ENCODE data around the gene BTBD9. TPM values are rescaled to one million over a fixed set of nuclear protein-coding genes. Genes with fewer than 3 reads are reported as not detected.

The BTBD9 gene
- total RNA-seq, 2 experiments from 2014 or later, result 8.2 to 12.2 TPM

DNA sequence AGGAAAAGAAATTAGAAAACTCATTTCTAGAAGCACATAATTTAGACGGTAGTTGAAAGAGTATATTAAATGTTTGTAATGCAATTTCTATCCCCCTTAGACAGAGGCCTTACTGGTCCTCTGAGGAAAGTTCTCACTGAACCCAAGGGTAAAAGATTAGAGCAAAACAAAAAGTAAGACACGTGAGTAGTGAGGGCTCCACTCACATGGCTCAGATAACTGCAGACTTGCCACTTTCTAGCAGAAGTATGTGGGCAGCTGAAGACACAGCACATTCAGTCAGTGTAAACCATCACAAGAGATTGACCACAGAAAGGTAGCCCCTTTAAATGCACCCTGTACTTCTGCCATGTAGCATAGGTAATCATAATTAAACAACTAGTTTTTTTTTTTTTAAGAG lies 193.8 kb downstream of the BTBD9 start:
- intact Hi-C loops (cut with DNase I, micrococcal nuclease), result no loop called here
- Mint-ChIP-seq H3K27me3 (no peaks in the 10 kb centered on the region), H3K27ac (no peak overlapping the region), H3K4me1 (peaks cover 13% of the 10 kb centered on the region), H3K36me3 (ENCODE audit: low read depth) (peaks cover 7% of the 10 kb centered on the region), H3K4me3 (no peak overlapping the region), H3K9me3 (ENCODE audit: low read depth) (peaks cover 4% of the 10 kb centered on the region)
- no peak for DNase-seq
- CTCF ChIA-PET, result no interaction called here
- POLR2A ChIA-PET, result no interaction called here
- ATAC-seq, result no peak

DNA sequence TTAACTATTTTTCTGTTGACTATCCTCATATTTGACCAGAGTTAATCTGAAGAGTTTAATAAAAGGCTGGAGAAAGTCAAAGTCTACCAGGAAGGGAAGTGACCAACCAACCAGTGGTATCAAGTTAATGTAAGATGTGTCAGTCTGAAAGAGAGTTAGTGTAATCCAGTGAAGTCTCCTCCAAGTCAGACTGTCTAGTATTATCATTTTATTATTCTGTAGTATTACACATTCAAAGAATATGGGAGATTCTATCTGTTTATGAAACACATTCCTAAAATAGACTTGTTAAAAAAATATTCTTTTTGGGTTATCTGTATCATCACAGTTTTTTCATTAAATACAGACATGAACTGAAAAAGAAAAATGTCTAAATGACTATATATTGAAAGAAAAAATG lies 194.4 kb downstream of the BTBD9 start:
- CTCF ChIA-PET, result interaction anchor here (0.7 kb wide), 1 partner anchor 835 kb away, joined by 4 read pairs; no protein-coding TSS in a partner anchor
- Mint-ChIP-seq H3K4me3 (no peak overlapping the region), H3K9me3 (ENCODE audit: low read depth) (peaks cover 4% of the 10 kb centered on the region), H3K27me3 (no peaks in the 10 kb centered on the region), H3K4me1 (peaks cover 13% of the 10 kb centered on the region), H3K36me3 (ENCODE audit: low read depth) (peaks cover 4% of the 10 kb centered on the region), H3K27ac (no peak overlapping the region)
- POLR2A ChIA-PET, result no interaction called here
- ATAC-seq (no peak), DNase-seq (no peak)
- intact Hi-C loops (cut with DNase I, micrococcal nuclease), result no loop called here

DNA sequence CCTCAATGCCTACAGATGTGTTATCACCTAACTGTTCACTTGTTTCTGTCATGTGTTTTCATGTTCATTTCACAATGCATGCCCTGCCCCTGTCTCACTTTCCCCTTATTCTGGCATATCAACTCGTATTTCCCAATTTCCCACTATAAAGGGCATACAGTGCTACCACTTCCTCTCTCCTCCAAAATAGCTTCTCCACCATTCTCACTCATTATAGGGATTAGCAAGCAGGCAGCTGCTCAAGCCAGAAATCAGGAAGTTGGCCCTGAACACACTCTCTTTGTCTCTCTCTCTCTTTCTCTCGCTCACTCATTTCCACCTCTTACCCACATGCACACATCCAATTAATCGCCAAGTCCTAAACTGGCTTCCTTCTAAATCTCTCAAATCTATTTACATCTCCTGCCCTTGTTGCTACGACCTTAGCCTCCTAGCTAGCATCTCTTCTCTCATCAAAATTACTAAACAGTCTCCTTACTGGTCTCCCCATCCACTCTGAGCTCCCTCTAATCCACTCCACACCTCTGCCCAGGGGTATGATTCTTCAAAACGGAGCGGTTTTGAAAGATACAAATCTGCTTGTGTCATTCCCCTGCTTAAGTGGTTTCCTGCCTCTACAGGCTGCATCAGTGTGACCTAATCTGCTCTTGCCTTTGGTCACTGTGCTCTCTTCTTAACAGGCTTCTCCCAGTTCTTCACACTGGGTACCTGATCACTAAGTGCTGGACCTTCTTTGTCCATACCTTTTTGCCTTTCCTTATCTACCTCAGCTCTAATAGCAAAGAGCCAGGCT lies 196.2 kb downstream of the BTBD9 start:
- Mint-ChIP-seq H3K4me3 (no peak overlapping the region), H3K27me3 (no peaks in the 10 kb centered on the region), H3K36me3 (ENCODE audit: low read depth) (no peaks in the 10 kb centered on the region), H3K4me1 (peaks cover 13% of the 10 kb centered on the region), H3K27ac (no peak overlapping the region), H3K9me3 (ENCODE audit: low read depth) (no peaks in the 10 kb centered on the region)
- ChIA-PET POLR2A (no interaction called here), CTCF (interaction anchor here (0.7 kb wide), 1 partner anchor 11 kb away, joined by 3 read pairs; no protein-coding TSS in a partner anchor)
- DNase-seq (no peak), ATAC-seq (peak; percentile 60)
- intact Hi-C loops (cut with DNase I, micrococcal nuclease), result no loop called here

DNA sequence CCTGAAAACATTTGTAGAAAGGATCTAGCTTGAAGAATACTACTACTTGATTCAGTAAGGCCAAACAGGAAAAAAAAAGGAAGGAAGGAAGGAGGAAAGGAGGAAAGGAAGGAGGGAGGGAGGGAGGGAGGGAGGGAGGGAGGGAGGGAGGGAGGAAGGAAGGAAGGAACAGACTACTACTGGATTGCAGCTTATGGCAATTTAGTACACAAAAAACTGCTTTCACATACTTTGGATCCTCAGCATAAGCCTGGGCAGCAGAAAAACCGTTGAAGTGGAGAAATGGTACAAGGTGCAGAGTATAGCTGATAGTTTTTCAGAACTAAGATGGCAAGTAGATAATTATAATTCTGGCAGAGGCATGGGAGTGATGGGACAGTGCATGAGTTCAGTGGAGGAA lies 201.6 kb downstream of the BTBD9 start:
- CTCF ChIA-PET, result no interaction called here
- DNase-seq (no peak), ATAC-seq (no peak)
- Mint-ChIP-seq H3K9me3 (ENCODE audit: low read depth) (peaks cover 2% of the 10 kb centered on the region), H3K27me3 (no peaks in the 10 kb centered on the region), H3K4me1 (peaks cover 10% of the 10 kb centered on the region), H3K27ac (no peak overlapping the region), H3K4me3 (no peak overlapping the region), H3K36me3 (ENCODE audit: low read depth) (peaks cover 3% of the 10 kb centered on the region)
- intact Hi-C loops (cut with DNase I, micrococcal nuclease), result no loop called here
- POLR2A ChIA-PET, result no interaction called here

DNA sequence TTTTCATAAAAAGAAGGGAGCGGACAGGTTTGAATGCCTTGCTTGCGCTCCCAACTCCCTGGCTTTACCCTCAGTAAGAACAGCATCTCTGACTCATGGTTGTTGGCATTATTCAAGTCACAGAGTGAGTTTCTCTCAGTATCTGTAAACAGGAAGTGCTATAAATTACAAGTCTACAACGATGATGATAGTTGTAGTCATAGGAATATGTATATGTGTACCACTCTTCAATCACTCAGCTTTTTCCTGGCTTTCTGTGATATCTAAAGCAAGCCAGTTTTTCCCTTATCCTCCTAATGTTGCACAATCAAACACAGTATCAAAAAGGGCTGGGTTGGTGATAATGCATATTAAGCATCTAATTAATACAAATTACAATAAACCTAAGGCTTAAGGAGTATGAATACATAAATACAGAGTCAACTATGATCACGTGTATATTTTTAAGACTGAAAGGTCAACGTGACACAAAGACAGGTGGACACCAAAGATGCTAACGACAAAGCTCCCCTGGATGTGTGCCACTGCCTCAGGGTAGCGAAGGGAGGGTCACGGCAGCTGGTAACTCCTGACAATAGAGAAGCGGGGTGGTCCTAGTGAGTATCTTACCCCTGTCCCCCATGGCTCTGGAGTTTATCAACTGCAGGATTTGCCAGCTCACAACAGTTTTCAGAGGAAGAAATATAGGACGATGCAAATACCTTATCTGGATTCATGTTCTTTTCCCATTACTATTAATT lies 202.8 kb downstream of the BTBD9 start:
- no peak overlapping the region for H3K4me3 Mint-ChIP-seq
- no peak overlapping the region for H3K27ac Mint-ChIP-seq
- ChIA-PET CTCF (interaction anchor here (0.7 kb wide), 1 partner anchor 873 kb away, joined by 3 read pairs; no protein-coding TSS in a partner anchor), POLR2A (interaction anchor here (0.5 to 0.7 kb wide), 3 partner anchors 10 to 174 kb away, joined by 3 to 8 read pairs (median 3); no protein-coding TSS in a partner anchor)
- H3K4me1 Mint-ChIP-seq, result peaks cover 14% of the 10 kb centered on the region
- H3K9me3 Mint-ChIP-seq (ENCODE audit: low read depth), result peaks cover 4% of the 10 kb centered on the region
- DNase-seq (no peak), ATAC-seq (peak; percentile 89)
- H3K36me3 Mint-ChIP-seq (ENCODE audit: low read depth), result peaks cover 3% of the 10 kb centered on the region
- intact Hi-C loops (cut with DNase I, micrococcal nuclease), result no loop called here
- no peaks in the 10 kb centered on the region for H3K27me3 Mint-ChIP-seq

DNA sequence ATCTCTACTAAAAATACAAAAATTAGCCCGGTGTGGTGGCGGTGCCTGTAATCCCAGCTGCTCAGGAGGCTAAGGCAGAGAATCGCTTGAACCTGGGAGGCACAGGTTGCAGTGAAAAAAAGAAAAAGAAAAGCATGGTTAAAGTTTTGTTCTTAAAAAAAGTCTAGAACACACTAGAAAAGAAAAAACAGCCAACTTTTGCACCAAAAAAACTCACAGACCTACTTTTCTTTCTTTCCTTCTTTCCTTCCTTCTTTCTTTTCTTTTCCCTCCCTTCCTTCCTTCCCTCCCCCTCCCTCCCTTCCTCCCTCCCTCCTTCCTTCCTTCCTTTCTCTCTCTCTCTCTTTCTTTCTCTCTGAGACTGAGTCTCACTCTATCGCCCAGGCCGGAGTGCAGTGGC lies 204.4 kb downstream of the BTBD9 start:
- peaks cover 4% of the 10 kb centered on the region for H3K9me3 Mint-ChIP-seq (ENCODE audit: low read depth)
- ATAC-seq (no peak), DNase-seq (no peak)
- H3K36me3 Mint-ChIP-seq (ENCODE audit: low read depth), result peaks cover 3% of the 10 kb centered on the region
- intact Hi-C loops (cut with DNase I, micrococcal nuclease), result no loop called here
- POLR2A ChIA-PET, result no interaction called here
- H3K4me3 Mint-ChIP-seq, result no peak overlapping the region
- H3K4me1 Mint-ChIP-seq, result peaks cover 14% of the 10 kb centered on the region
- H3K27me3 Mint-ChIP-seq, result no peaks in the 10 kb centered on the region
- no peak overlapping the region for H3K27ac Mint-ChIP-seq
- CTCF ChIA-PET, result interaction anchor here (0.6 kb wide), 1 partner anchor 261 kb away, joined by 3 read pairs; no protein-coding TSS in a partner anchor

DNA sequence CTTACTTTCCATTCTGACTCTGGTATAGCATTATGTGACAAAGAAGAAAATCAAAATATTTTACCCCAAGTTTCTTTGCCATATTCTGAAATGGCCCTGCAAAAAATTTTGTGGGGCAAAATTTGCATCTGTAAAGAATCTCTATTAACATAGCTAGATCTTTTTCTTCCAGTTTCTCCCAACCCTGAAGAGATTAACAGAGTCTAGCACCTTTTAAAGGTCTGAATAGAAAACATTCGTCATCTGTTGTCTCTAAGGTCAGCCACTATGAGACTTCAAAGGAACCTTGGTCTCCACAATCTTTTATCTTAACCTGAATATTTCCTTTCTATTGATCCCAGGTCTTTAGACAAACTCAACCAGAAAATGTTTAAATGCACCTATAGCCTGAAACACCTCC lies 205.7 kb downstream of the BTBD9 start:
- Mint-ChIP-seq H3K4me3 (no peak overlapping the region), H3K9me3 (ENCODE audit: low read depth) (peaks cover 4% of the 10 kb centered on the region), H3K27ac (no peak overlapping the region), H3K36me3 (ENCODE audit: low read depth) (peaks cover 5% of the 10 kb centered on the region), H3K4me1 (peaks cover 14% of the 10 kb centered on the region), H3K27me3 (no peaks in the 10 kb centered on the region)
- ChIA-PET POLR2A (no interaction called here), CTCF (interaction anchor here (0.7 to 1.2 kb wide), 3 partner anchors 29 to 1736 kb away, joined by 3 to 4 read pairs (median 3); no protein-coding TSS in a partner anchor)
- intact Hi-C loops (cut with DNase I, micrococcal nuclease), result no loop called here
- no peak for ATAC-seq
- DNase-seq, result no peak

DNA sequence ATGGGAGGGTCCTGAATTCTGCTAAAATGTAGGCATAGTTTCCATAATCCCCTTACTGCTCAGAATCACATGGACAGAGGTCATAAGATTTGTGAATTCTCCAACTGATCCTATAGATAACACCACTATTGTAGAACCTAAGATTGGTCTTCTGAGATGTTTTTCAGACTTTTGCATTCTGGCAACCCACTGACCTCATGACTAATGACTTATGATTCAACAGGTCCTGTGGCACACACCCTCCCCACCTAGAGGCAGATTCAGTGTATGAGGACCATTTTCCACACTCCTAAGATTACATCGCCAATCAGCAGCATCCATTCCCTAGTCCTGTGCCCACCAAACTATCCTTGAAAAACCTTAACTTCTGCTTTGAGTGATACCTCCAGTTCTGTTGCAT lies 207.2 kb downstream of the BTBD9 start:
- H3K4me1 Mint-ChIP-seq, result peaks cover 14% of the 10 kb centered on the region
- H3K27me3 Mint-ChIP-seq, result no peaks in the 10 kb centered on the region
- ChIA-PET POLR2A (no interaction called here), CTCF (interaction anchor here (0.6 kb wide), 1 partner anchor 11 kb away, joined by 3 read pairs; no protein-coding TSS in a partner anchor)
- no peak overlapping the region for H3K27ac Mint-ChIP-seq
- H3K4me3 Mint-ChIP-seq, result no peak overlapping the region
- peaks cover 5% of the 10 kb centered on the region for H3K36me3 Mint-ChIP-seq (ENCODE audit: low read depth)
- DNase-seq (peak; percentile 10), ATAC-seq (peak; percentile 68)
- H3K9me3 Mint-ChIP-seq (ENCODE audit: low read depth), result peaks cover 4% of the 10 kb centered on the region
- intact Hi-C loops (cut with DNase I, micrococcal nuclease), result no loop called here

DNA sequence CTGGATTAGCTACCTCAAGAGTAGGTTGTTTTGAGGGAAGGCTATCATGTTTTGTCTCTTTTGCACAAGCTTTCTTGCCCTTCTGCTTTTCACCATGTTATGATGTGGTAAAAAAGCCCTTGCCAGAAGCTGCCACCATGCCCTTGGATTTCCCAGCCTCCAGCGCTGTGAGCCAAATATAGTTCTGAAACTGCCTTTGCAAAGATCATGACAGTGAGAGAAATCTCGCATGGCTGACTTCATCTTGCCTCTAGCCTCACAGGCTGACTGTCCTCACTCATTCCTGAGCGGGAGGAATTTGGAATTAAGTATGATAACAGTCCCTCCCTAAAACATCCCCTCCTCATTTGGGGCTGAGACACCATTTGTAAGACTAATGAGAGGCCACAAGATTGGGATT lies 207.7 kb downstream of the BTBD9 start:
- Mint-ChIP-seq H3K27ac (no peak overlapping the region), H3K4me3 (no peak overlapping the region), H3K4me1 (peaks cover 13% of the 10 kb centered on the region), H3K27me3 (no peaks in the 10 kb centered on the region), H3K9me3 (ENCODE audit: low read depth) (peaks cover 4% of the 10 kb centered on the region), H3K36me3 (ENCODE audit: low read depth) (peaks cover 5% of the 10 kb centered on the region)
- POLR2A ChIA-PET, result no interaction called here
- no peak for DNase-seq
- intact Hi-C loops (cut with DNase I, micrococcal nuclease), result no loop called here
- ATAC-seq, result no peak
- CTCF ChIA-PET, result interaction anchor here (0.6 kb wide), 2 partner anchors 12 to 172 kb away, joined by 3 read pairs; no protein-coding TSS in a partner anchor

DNA sequence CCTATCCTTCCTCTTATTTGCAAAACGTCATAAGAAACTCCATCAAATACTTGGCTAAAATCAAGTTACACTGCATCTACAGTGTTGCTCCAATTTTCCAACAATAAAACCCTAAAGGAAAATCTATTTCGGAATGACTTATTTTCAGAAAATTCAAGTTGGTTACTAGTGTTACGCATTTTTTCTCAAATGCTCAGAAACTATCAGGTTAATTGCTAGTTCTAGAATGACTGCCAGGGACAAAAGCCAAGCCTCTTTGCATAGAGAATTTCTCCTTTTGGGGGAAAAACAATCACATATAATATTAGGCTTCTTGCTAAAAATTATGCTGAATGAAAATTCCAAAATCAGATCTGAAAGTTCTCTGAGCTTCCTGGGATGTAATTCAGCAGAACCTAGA lies 210.2 kb downstream of the BTBD9 start:
- ChIA-PET POLR2A (no interaction called here), CTCF (interaction anchor here (1.6 kb wide), 1 partner anchor 10 kb away, joined by 4 read pairs; no protein-coding TSS in a partner anchor)
- no peaks in the 10 kb centered on the region for H3K27me3 Mint-ChIP-seq
- DNase-seq (no peak), ATAC-seq (no peak)
- intact Hi-C loops (cut with DNase I, micrococcal nuclease), result no loop called here
- H3K9me3 Mint-ChIP-seq (ENCODE audit: low read depth), result peaks cover 4% of the 10 kb centered on the region
- no peak overlapping the region for H3K4me3 Mint-ChIP-seq
- H3K4me1 Mint-ChIP-seq, result peaks cover 4% of the 10 kb centered on the region
- no peak overlapping the region for H3K27ac Mint-ChIP-seq
- H3K36me3 Mint-ChIP-seq (ENCODE audit: low read depth), result peaks cover 5% of the 10 kb centered on the region

DNA sequence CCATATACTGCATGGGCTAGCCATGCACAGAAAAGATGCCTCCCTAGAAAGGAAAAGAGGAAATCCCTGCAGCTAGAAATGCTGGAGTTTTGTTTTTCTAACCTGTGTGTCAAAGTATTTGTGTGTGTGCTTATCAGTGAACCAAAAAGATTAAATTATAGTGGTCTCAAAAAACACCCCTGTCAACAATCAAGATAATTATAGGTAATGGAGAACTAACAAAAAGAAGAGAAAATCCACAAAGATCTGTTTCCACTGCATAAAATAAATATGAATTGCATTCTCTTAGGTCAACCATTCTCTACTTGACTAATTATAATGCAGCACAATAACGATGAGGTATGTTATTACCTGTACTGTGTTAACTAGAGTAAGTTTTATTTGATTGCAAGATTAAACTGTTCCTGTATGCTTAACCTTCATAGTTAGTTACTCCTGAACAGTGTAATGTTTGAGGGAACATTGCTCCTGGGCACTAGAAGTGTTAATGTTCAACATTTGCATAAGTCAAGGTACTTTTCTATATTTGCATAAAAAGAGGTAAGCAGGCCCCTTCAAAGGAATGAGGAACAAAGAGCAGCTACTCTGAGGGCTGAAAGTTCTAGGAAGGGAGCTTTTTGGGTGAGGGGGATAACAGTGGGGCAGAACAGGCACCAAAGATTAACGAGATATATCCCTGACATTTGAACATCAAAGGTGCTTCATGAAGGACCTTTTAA lies 212.1 kb downstream of the BTBD9 start:
- no peak for ATAC-seq
- intact Hi-C loops (cut with DNase I, micrococcal nuclease), result no loop called here
- ChIA-PET POLR2A (interaction anchor here (0.6 kb wide), 1 partner anchor 9 kb away, joined by 8 read pairs; no protein-coding TSS in a partner anchor), CTCF (interaction anchor here (0.5 to 0.8 kb wide), 3 partner anchors 61 to 278 kb away, joined by 3 read pairs; no protein-coding TSS in a partner anchor)
- Mint-ChIP-seq H3K4me3 (no peak overlapping the region), H3K4me1 (peaks cover 3% of the 10 kb centered on the region), H3K27ac (no peak overlapping the region), H3K9me3 (ENCODE audit: low read depth) (no peaks in the 10 kb centered on the region), H3K36me3 (ENCODE audit: low read depth) (peaks cover 2% of the 10 kb centered on the region), H3K27me3 (no peaks in the 10 kb centered on the region)
- no peak for DNase-seq
